ENCODE data around the gene ATP6V1A. TPM values are rescaled to one million over a fixed set of nuclear protein-coding genes. Genes with fewer than 3 reads are reported as not detected.

The ATP6V1A gene
- total RNA-seq, 1 experiment from 2014 or later: 89.6 TPM

- Histone ChIP-seq H3K36me3 (ENCODE audit: control insufficient read depth, insufficient read depth, low read length) (no peaks in the 10 kb centered on the region; the same call in 1 of the 2 replicates), H3K4me1 (ENCODE audit: control insufficient read depth, insufficient read depth, low read length) (peaks cover 34% of the 10 kb centered on the region), H3K9me3 (ENCODE audit: control insufficient read depth, insufficient read depth, low read depth, low read length) (no peaks in the 10 kb centered on the region), H3K27me3 (ENCODE audit: control insufficient read depth, insufficient read depth, low read length) (no peaks in the 10 kb centered on the region), H3K27ac (ENCODE audit: low read length) (peak overlapping the region; percentile 100), H3K4me3 (ENCODE audit: low read depth in 2 of 2, low read length in 2 of 2) (peak overlapping the region; percentile 97 to 99)
- ATAC-seq: peak; percentile 4
- TF ChIP-seq, protein P1, sequence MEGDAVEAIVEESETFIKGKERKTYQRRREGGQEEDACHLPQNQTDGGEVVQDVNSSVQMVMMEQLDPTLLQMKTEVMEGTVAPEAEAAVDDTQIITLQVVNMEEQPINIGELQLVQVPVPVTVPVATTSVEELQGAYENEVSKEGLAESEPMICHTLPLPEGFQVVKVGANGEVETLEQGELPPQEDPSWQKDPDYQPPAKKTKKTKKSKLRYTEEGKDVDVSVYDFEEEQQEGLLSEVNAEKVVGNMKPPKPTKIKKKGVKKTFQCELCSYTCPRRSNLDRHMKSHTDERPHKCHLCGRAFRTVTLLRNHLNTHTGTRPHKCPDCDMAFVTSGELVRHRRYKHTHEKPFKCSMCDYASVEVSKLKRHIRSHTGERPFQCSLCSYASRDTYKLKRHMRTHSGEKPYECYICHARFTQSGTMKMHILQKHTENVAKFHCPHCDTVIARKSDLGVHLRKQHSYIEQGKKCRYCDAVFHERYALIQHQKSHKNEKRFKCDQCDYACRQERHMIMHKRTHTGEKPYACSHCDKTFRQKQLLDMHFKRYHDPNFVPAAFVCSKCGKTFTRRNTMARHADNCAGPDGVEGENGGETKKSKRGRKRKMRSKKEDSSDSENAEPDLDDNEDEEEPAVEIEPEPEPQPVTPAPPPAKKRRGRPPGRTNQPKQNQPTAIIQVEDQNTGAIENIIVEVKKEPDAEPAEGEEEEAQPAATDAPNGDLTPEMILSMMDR (IDR thresholded peaks at IDR 0.05): no peak
- TF ChIP-seq SIN3A (IDR thresholded peaks at IDR 0.05; ENCODE audit: borderline replicate concordance, insufficient read depth, low read depth, low read length): 0 out of 2 replicates have a peak, but pooled peaks have one; percentile 19
- TSS peak; percentile 68 for BruUV-seq (replicated peaks)
- intact Hi-C loops (cut with micrococcal nuclease; ENCODE audit: unreplicated experiment): loop anchor here (10.0 kb wide), 1 partner anchor 253 kb away; no protein-coding TSS in a partner anchor
- ChIA-PET CTCF (no interaction called here), POLR2A (interaction anchor here (0.6 to 0.9 kb wide), 2 partner anchors 9 to 11 kb away, joined by 3 to 4 read pairs; no protein-coding TSS in a partner anchor)
- in situ Hi-C loops (cut with HindIII; ENCODE audit: low pct_unique_long_range_greater_than_20kb, low sequenced_read_pairs): no loop called here
- DNase-seq (ENCODE audit: low read depth, low spot score): no peak
These were observed 630 bp downstream of the ATP6V1A start for GRCh38 chr3:113747283-113748046.

GRCh38 chr3:113751141-113751540 lies 4.3 kb downstream of the ATP6V1A start:
- CTCF ChIA-PET: no interaction called here
- POLR2A ChIA-PET: no interaction called here
- ATAC-seq (no peak), DNase-seq (ENCODE audit: low read depth, low spot score) (no peak)
- no peaks in the 10 kb centered on the region for H3K9me3 ChIP-seq (ENCODE audit: control insufficient read depth, insufficient read depth, low read depth, low read length)
- H3K27me3 ChIP-seq (ENCODE audit: control insufficient read depth, insufficient read depth, low read length): no peaks in the 10 kb centered on the region
- no peak overlapping the region for H3K27ac ChIP-seq (ENCODE audit: low read length)
- H3K4me3 ChIP-seq (ENCODE audit: low read depth in 2 of 2, low read length in 2 of 2): no peak overlapping the region
- no TSS peak for BruUV-seq (replicated peaks)
- no peaks in the 10 kb centered on the region; the same call in 1 of the 2 replicates for H3K36me3 ChIP-seq (ENCODE audit: control insufficient read depth, insufficient read depth, low read length)
- H3K4me1 ChIP-seq (ENCODE audit: control insufficient read depth, insufficient read depth, low read length): peaks cover 18% of the 10 kb centered on the region
- intact Hi-C loops (cut with micrococcal nuclease; ENCODE audit: unreplicated experiment) (no loop called here), in situ Hi-C loops (cut with HindIII; ENCODE audit: low pct_unique_long_range_greater_than_20kb, low sequenced_read_pairs) (no loop called here)
- TF ChIP-seq, protein P1 (IDR thresholded peaks at IDR 0.05): no peak
- TF ChIP-seq POLR2AphosphoS5 (IDR thresholded peaks at IDR 0.05; ENCODE audit: low read depth, low read length): no peak
- no peak for TF ChIP-seq SIN3A (IDR thresholded peaks at IDR 0.05; ENCODE audit: borderline replicate concordance, insufficient read depth, low read depth, low read length)
- TF ChIP-seq, protein P2, sequence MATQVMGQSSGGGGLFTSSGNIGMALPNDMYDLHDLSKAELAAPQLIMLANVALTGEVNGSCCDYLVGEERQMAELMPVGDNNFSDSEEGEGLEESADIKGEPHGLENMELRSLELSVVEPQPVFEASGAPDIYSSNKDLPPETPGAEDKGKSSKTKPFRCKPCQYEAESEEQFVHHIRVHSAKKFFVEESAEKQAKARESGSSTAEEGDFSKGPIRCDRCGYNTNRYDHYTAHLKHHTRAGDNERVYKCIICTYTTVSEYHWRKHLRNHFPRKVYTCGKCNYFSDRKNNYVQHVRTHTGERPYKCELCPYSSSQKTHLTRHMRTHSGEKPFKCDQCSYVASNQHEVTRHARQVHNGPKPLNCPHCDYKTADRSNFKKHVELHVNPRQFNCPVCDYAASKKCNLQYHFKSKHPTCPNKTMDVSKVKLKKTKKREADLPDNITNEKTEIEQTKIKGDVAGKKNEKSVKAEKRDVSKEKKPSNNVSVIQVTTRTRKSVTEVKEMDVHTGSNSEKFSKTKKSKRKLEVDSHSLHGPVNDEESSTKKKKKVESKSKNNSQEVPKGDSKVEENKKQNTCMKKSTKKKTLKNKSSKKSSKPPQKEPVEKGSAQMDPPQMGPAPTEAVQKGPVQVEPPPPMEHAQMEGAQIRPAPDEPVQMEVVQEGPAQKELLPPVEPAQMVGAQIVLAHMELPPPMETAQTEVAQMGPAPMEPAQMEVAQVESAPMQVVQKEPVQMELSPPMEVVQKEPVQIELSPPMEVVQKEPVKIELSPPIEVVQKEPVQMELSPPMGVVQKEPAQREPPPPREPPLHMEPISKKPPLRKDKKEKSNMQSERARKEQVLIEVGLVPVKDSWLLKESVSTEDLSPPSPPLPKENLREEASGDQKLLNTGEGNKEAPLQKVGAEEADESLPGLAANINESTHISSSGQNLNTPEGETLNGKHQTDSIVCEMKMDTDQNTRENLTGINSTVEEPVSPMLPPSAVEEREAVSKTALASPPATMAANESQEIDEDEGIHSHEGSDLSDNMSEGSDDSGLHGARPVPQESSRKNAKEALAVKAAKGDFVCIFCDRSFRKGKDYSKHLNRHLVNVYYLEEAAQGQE (IDR thresholded peaks at IDR 0.05; ENCODE audit: insufficient read depth in 1 of 2, low read depth in 2 of 2, low read length in 1 of 2): no peak
- no peak for TF ChIP-seq TCF7L2 (IDR thresholded peaks at IDR 0.05; ENCODE audit: low read depth, low read length)
